ENCODE data around the gene HOPX.

HOPX gene

GRCh38 chr4:56650262-56651055 is 30.6 kb downstream of the HOPX start:
- DNase-seq (ENCODE audit: low read depth) = no peak
- no peak for TF ChIP-seq CTCF (IDR thresholded peaks at IDR 0.05; ENCODE audit: control insufficient read depth, extremely low read depth, insufficient read depth)
- no peak overlapping the region for H3K4me3 ChIP-seq (ENCODE audit: low read depth, low read length)

- TF ChIP-seq CTCF (IDR thresholded peaks at IDR 0.05; ENCODE audit: control insufficient read depth, extremely low read depth, insufficient read depth) = no peak
- no peak overlapping the region for H3K4me3 ChIP-seq (ENCODE audit: low read depth, low read length)
- no peak for DNase-seq (ENCODE audit: low read depth)
Measured at GRCh38 chr4:56649445-56650261, 31.4 kb downstream of the HOPX start.

GRCh38 chr4:56648824-56649151 is 32.3 kb downstream of the HOPX start:
- H3K4me3 ChIP-seq (ENCODE audit: low read depth, low read length) = no peak overlapping the region
- no peak for TF ChIP-seq CTCF (IDR thresholded peaks at IDR 0.05; ENCODE audit: control insufficient read depth, extremely low read depth, insufficient read depth)
- DNase-seq (ENCODE audit: low read depth) = no peak

GRCh38 chr4:56648021-56648823 is 32.9 kb downstream of the HOPX start:
- DNase-seq (ENCODE audit: low read depth) = no peak
- no peak for TF ChIP-seq CTCF (IDR thresholded peaks at IDR 0.05; ENCODE audit: control insufficient read depth, extremely low read depth, insufficient read depth)

GRCh38 chr4:56646341-56646740 is 34.8 kb downstream of the HOPX start:
- DNase-seq (ENCODE audit: low read depth) = no peak
- H3K4me3 ChIP-seq (ENCODE audit: low read depth, low read length) = no peak overlapping the region
- no peak for TF ChIP-seq CTCF (IDR thresholded peaks at IDR 0.05; ENCODE audit: control insufficient read depth, extremely low read depth, insufficient read depth)

More at GRCh38 chr4:56648021-56648823, 32.9 kb downstream of the HOPX start:
- no peak overlapping the region for H3K4me3 ChIP-seq (ENCODE audit: low read depth, low read length)

GRCh38 chr4:56643596-56643995 is 37.5 kb downstream of the HOPX start:
- H3K4me3 ChIP-seq (ENCODE audit: low read depth, low read length) = no peak overlapping the region
- no peak for TF ChIP-seq CTCF (IDR thresholded peaks at IDR 0.05; ENCODE audit: control insufficient read depth, extremely low read depth, insufficient read depth)
- no peak for DNase-seq (ENCODE audit: low read depth)

Measured in LNCaP clone FGC (cell line).